IMR-90 (cell line): ENCODE results near the gene MAPK11. TPM values are rescaled to one million over a fixed set of nuclear protein-coding genes. Genes with fewer than 3 reads are reported as not detected.

ENCODE experiments used
- CTCF ChIP-seq: conservative IDR thresholded peaks from 2 replicates; pipeline ENCODE4 v1.5.1; 2012; ENCODE audit warnings: mild to moderate bottlenecking, low read depth, low read length, improper control_type of control experiment
- polyA plus RNA-seq, 3 experiments: library from polyadenylated mRNA; depleted of rRNA; stranded (reverse); fragments of >200 nt; gene quantifications; 2 replicates each; pipeline ENCODE4 v1.2.3, GENCODE V29; 2012; ENCODE audit warnings: low replicate concordance in 1 of 3
- total RNA-seq: library from RNA; depleted of rRNA; stranded (reverse); fragments of >200 nt; gene quantifications from 2 replicates; pipeline ENCODE4 v1.2.3, GENCODE V29; 2012

Gene MAPK11
- total and polyA plus RNA-seq, 2 of the 4 experiments (the other 2 are of a cell fraction), result 8.1 to 14.4 TPM

- no peak for TF ChIP-seq CTCF
These were observed 37.9 kb upstream of the MAPK11 start (continued) for GRCh38 chr22:50307890-50308596.
